Measurements from ENCODE around the gene IKBKE.

- TF ChIP-seq ZNF274 (IDR thresholded peaks at IDR 0.05; ENCODE audit: low read depth, low read length) (no peak), YY1 (IDR thresholded peaks at IDR 0.05; ENCODE audit: insufficient read depth, insufficient read length) (no peak), SUZ12 (IDR thresholded peaks at IDR 0.05; ENCODE audit: extremely low read depth, insufficient read depth, insufficient read length) (no peak)
Measured at GRCh38 chr1:206488466-206488865, 18.2 kb downstream of the IKBKE start.

All from NT2/D1 (cell line).